Stimulated activated naive CD4-positive, alpha-beta T cell (primary cell): ENCODE measurements around the gene SLC8A3.

Experiments used
- DNase-seq, 6 experiments: peaks; one replicate each; lab custom pipeline; 2025; lab: John Stamatoyannopoulos, UW

The SLC8A3 gene

GRCh38 chr14:70064136-70064865, 124.5 kb downstream of the SLC8A3 start:
- DNase-seq = no peak

GRCh38 chr14:70061108-70061507, 127.6 kb downstream of the SLC8A3 start:
- DNase-seq = no peak

GRCh38 chr14:70059545-70059944, 129.2 kb downstream of the SLC8A3 start:
- DNase-seq = no peak

GRCh38 chr14:70057519-70058136, 131.1 kb downstream of the SLC8A3 start:
- no peak for DNase-seq

- DNase-seq = no peak
Observed at GRCh38 chr14:70052990-70053389, 135.8 kb downstream of the SLC8A3 start.

- no peak for DNase-seq
Observed at GRCh38 chr14:70050136-70050535, 138.6 kb downstream of the SLC8A3 start.

GRCh38 chr14:70049605-70050004, 139.1 kb downstream of the SLC8A3 start:
- DNase-seq = no peak

GRCh38 chr14:70048313-70048654, 140.5 kb downstream of the SLC8A3 start:
- no peak for DNase-seq

- no peak for DNase-seq
Observed at GRCh38 chr14:70047598-70048312, 141.0 kb downstream of the SLC8A3 start.

- DNase-seq = no peak
Observed at GRCh38 chr14:70045844-70046535, 142.8 kb downstream of the SLC8A3 start.

- DNase-seq = no peak
Observed at GRCh38 chr14:70045310-70045709, 143.4 kb downstream of the SLC8A3 start.

GRCh38 chr14:70043001-70043400, 145.8 kb downstream of the SLC8A3 start:
- DNase-seq = no peak

GRCh38 chr14:70036665-70037064, 152.1 kb downstream of the SLC8A3 start:
- DNase-seq = no peak

- DNase-seq = no peak
Observed at GRCh38 chr14:70034257-70034656, 154.5 kb downstream of the SLC8A3 start.

- DNase-seq = no peak
Observed at GRCh38 chr14:70033561-70033960, 155.2 kb downstream of the SLC8A3 start.

- DNase-seq = no peak
Observed at GRCh38 chr14:70033116-70033515, 155.6 kb downstream of the SLC8A3 start.

GRCh38 chr14:70032447-70032846, 156.3 kb downstream of the SLC8A3 start:
- DNase-seq = no peak

- no peak for DNase-seq
Observed at GRCh38 chr14:70032016-70032415, 156.7 kb downstream of the SLC8A3 start.

GRCh38 chr14:70029296-70030132, 159.2 kb downstream of the SLC8A3 start:
- DNase-seq = no peak

GRCh38 chr14:70027785-70028428, 160.8 kb downstream of the SLC8A3 start:
- peak; percentile 2 to 40 (median 22) for DNase-seq

- no peak for DNase-seq
Observed at GRCh38 chr14:70023871-70024270, 164.9 kb downstream of the SLC8A3 start.
